H9 (cell line): Measurements from ENCODE around the gene ATP6V1B1. TPM values are rescaled to one million over a fixed set of nuclear protein-coding genes. Genes with fewer than 3 reads are reported as not detected.

Experiments used
- DNase-seq: peaks from one replicate; pipeline ENCODE4 v3.0.0-alpha.2; 2017
- H2AFZ ChIP-seq: one replicate; pipeline ENCODE4 v1.6.1; 2013; ENCODE audit warnings: mild to moderate bottlenecking, low read length, control low read depth, moderate library complexity
- H2AK5ac ChIP-seq: 2 replicates; pipeline ENCODE4 v1.6.1; 2013; ENCODE audit warnings: low read length, control low read depth, mixed read lengths; ENCODE audit not compliant: insufficient read length
- H2BK120ac ChIP-seq: one replicate; pipeline ENCODE4 v1.6.1; 2013; ENCODE audit warnings: low read depth, mild to moderate bottlenecking, low read length, control low read depth, inconsistent platforms; ENCODE audit not compliant: poor library complexity, severe bottlenecking
- H2BK12ac ChIP-seq: 2 replicates; pipeline ENCODE4 v1.6.1; 2013; ENCODE audit warnings: low read length, control low read depth, mixed read lengths, low read depth; ENCODE audit not compliant: insufficient read length
- H2BK15ac ChIP-seq: 2 replicates; pipeline ENCODE4 v1.6.1; 2013; ENCODE audit warnings: low read depth, low read length, control low read depth
- H2BK20ac ChIP-seq: one replicate; pipeline ENCODE4 v1.6.1; 2013; ENCODE audit warnings: low read depth, mild to moderate bottlenecking, low read length, control low read depth, inconsistent platforms; ENCODE audit not compliant: poor library complexity, severe bottlenecking
- H2BK5ac ChIP-seq: 2 replicates; pipeline ENCODE4 v1.6.1; 2013; ENCODE audit warnings: low read length, control low read depth, mixed read lengths; ENCODE audit not compliant: insufficient read length
- H3K14ac ChIP-seq: 2 replicates; pipeline ENCODE4 v1.6.1; 2013; ENCODE audit warnings: low read length, control low read depth; ENCODE audit not compliant: insufficient read depth
- H3K18ac ChIP-seq: 2 replicates; pipeline ENCODE4 v1.6.1; 2013; ENCODE audit warnings: low read depth, mild to moderate bottlenecking, mixed read lengths, low read length, control low read depth; ENCODE audit not compliant: insufficient read length
- H3K23ac ChIP-seq: 2 replicates; pipeline ENCODE4 v1.6.1; 2013; ENCODE audit warnings: low read length, control low read depth, mixed read lengths, low read depth; ENCODE audit not compliant: insufficient read length
- H3K23me2 ChIP-seq: 2 replicates; pipeline ENCODE4 v1.6.1; 2013; ENCODE audit warnings: low read depth, mild to moderate bottlenecking, mixed read lengths, low read length, control low read depth; ENCODE audit not compliant: insufficient read length, poor library complexity, severe bottlenecking
- H3K27ac ChIP-seq: 2 replicates; pipeline ENCODE4 v1.5.1; 2013; ENCODE audit warnings: low read length, control low read depth, mixed read lengths, low read depth; ENCODE audit not compliant: insufficient read length
- H3K27me3 ChIP-seq: 2 replicates; pipeline ENCODE4 v1.6.1; 2013; ENCODE audit warnings: low read length, control low read depth, inconsistent platforms; ENCODE audit not compliant: insufficient read depth
- H3K4ac ChIP-seq: 2 replicates; pipeline ENCODE4 v1.6.1; 2013; ENCODE audit warnings: low read depth, mild to moderate bottlenecking, control low read depth, inconsistent platforms, low read length, moderate library complexity
- H3K4me1 ChIP-seq: 2 replicates; pipeline ENCODE4 v1.6.1; 2013; ENCODE audit warnings: low read length, control low read depth, inconsistent platforms; ENCODE audit not compliant: insufficient read depth
- H3K4me2 ChIP-seq: 2 replicates; pipeline ENCODE4 v1.6.1; 2013; ENCODE audit warnings: low read length, control low read depth, mixed read lengths; ENCODE audit not compliant: insufficient read length, insufficient read depth
- H3K56ac ChIP-seq: 2 replicates; pipeline ENCODE4 v1.6.1; 2013; ENCODE audit warnings: low read depth, mild to moderate bottlenecking, mixed read lengths, low read length, control low read depth; ENCODE audit not compliant: insufficient read length
- H3K79me1 ChIP-seq: 2 replicates; pipeline ENCODE4 v1.6.1; 2013; ENCODE audit warnings: low read depth, mild to moderate bottlenecking, moderate library complexity, low read length, control low read depth, inconsistent platforms; ENCODE audit not compliant: insufficient read depth, poor library complexity, severe bottlenecking
- H3K79me2 ChIP-seq: 2 replicates; pipeline ENCODE4 v1.6.1; 2013; ENCODE audit warnings: low read length, control low read depth, inconsistent platforms; ENCODE audit not compliant: insufficient read depth
- H3K9ac ChIP-seq: 2 replicates; pipeline ENCODE4 v1.6.1; 2013; ENCODE audit warnings: low read length, control low read depth, mixed read lengths; ENCODE audit not compliant: insufficient read length; ENCODE audit errors: extremely low read depth
- H3K9me3 ChIP-seq: one replicate; pipeline ENCODE4 v1.6.1; 2013; ENCODE audit warnings: low read depth, low read length, inconsistent platforms; ENCODE audit not compliant: control insufficient read depth
- H3T11ph ChIP-seq: one replicate; pipeline ENCODE4 v1.6.1; 2013; ENCODE audit warnings: mild to moderate bottlenecking, low read length, control low read depth, inconsistent platforms
- H4K20me1 ChIP-seq: one replicate; pipeline ENCODE4 v1.6.1; 2013; ENCODE audit not compliant: control insufficient read depth, insufficient read length, insufficient read depth
- H4K5ac ChIP-seq: 2 replicates; pipeline ENCODE4 v1.6.1; 2013; ENCODE audit warnings: low read depth, mild to moderate bottlenecking, mixed read lengths, low read length, control low read depth; ENCODE audit not compliant: insufficient read length
- H4K8ac ChIP-seq: replicated peaks from 2 replicates; pipeline ENCODE4 v1.6.1; 2013; ENCODE audit warnings: low read length, control low read depth, mixed read lengths, low read depth; ENCODE audit not compliant: insufficient read length
- H4K91ac ChIP-seq: 2 replicates; pipeline ENCODE4 v1.6.1; 2013; ENCODE audit warnings: low read depth, mild to moderate bottlenecking, moderate library complexity, mixed read lengths, low read length, control low read depth; ENCODE audit not compliant: insufficient read length
- H3K27ac Mint-ChIP-seq, 3 experiments: 2 replicates in 2 of 3; 3 replicates in 1 of 3; pipeline ENCODE4 v1.8.0; 2020 to 2021; ENCODE audit warnings: mixed read lengths in 3 of 3, mild to moderate bottlenecking in 1 of 3, moderate library complexity in 1 of 3
- H3K27me3 Mint-ChIP-seq: 2 replicates; pipeline ENCODE4 v1.8.0; 2021; ENCODE audit warnings: low read depth, mild to moderate bottlenecking, moderate library complexity, mixed read lengths
- H3K36me3 Mint-ChIP-seq, 3 experiments: 2 replicates in 2 of 3; 3 replicates in 1 of 3; pipeline ENCODE4 v1.8.0; 2020 to 2021; ENCODE audit warnings: low read depth in 3 of 3, mixed read lengths in 3 of 3; ENCODE audit not compliant: insufficient read depth in 1 of 3
- H3K4me1 Mint-ChIP-seq, 2 experiments: 2 replicates each; pipeline ENCODE4 v1.8.0; 2020; ENCODE audit warnings: mixed read lengths in 2 of 2
- H3K4me3 Mint-ChIP-seq, 2 experiments: 2 replicates in 1 of 2; 3 replicates in 1 of 2; pipeline ENCODE4 v1.8.0; 2020 to 2021; ENCODE audit warnings: mild to moderate bottlenecking in 2 of 2, mixed read lengths in 2 of 2, moderate library complexity in 1 of 2
- H3K9me3 Mint-ChIP-seq, 2 experiments: 2 replicates in 1 of 2; 3 replicates in 1 of 2; pipeline ENCODE4 v1.8.0; 2020; ENCODE audit warnings: mild to moderate bottlenecking in 2 of 2, mixed read lengths in 2 of 2, moderate library complexity in 1 of 2
- CTCF ChIP-seq: fragments of 200-600 bp; sonication (generic); conservative IDR thresholded peaks from 3 replicates; pipeline ENCODE4 v1.8.0; 2021; ENCODE audit warnings: antibody characterized with exemption, mild to moderate bottlenecking
- WGBS: extraction: QIAGEN DNeasy Blood & Tissue Kit; methylation state at CpG from one replicate; pipeline ENCODE4 v1.1.7; 2013; ENCODE audit warnings: missing lambda C conversion rate, low lambda C conversion rate, mixed read lengths; ENCODE audit not compliant: insufficient read length; ENCODE audit errors: extremely low coverage; 5-methylcytosine and 5-hydroxymethylcytosine counted together
- total RNA-seq: library from RNA; stranded (reverse); gene quantifications from 2 replicates; pipeline ENCODE4 v1.2.1, GENCODE V29; 2021

Gene ATP6V1B1
- total RNA-seq, 1 experiment from 2014 or later: not detected

- Mint-ChIP-seq H3K27me3 (peaks cover 78% of the 10 kb centered on the region), H3K4me1 (no peaks in the 10 kb centered on the region), H3K9me3 (no peaks in the 10 kb centered on the region), H3K36me3 (no peaks in the 10 kb centered on the region), H3K4me3 (no peak overlapping the region), H3K27ac (no peak overlapping the region)
- no peak overlapping the region for H2BK12ac ChIP-seq
- no peak overlapping the region for H3K56ac ChIP-seq
- H3K79me1 ChIP-seq: no peaks in the 10 kb centered on the region
- H3K4me1 ChIP-seq: no peaks in the 10 kb centered on the region
- H4K20me1 ChIP-seq: peaks cover 3% of the 10 kb centered on the region
- H2BK120ac ChIP-seq: no peak overlapping the region
- H4K5ac ChIP-seq: no peak overlapping the region
- H3K23ac ChIP-seq: no peak overlapping the region
- no peak overlapping the region for H3K18ac ChIP-seq
- H2AFZ ChIP-seq: no peak overlapping the region
- no peaks in the 10 kb centered on the region for H3K9me3 ChIP-seq
- H4K91ac ChIP-seq: no peak overlapping the region
- no peaks in the 10 kb centered on the region for H3K79me2 ChIP-seq
- H3K23me2 ChIP-seq: no peaks in the 10 kb centered on the region
- no peak overlapping the region for H3K4me2 ChIP-seq
- no CpG with 5 or more reads among the region's 9 CpGs for WGBS
- no peak overlapping the region for H3T11ph ChIP-seq
- H3K27ac ChIP-seq: no peak overlapping the region
- no peak overlapping the region for H2BK20ac ChIP-seq
- H3K9ac ChIP-seq: no peak overlapping the region
- H3K14ac ChIP-seq: no peak overlapping the region
- H2AK5ac ChIP-seq: no peak overlapping the region
- peak; percentile 20 for DNase-seq
- H3K27me3 ChIP-seq: peaks cover 7% of the 10 kb centered on the region; the same call in 1 of the 2 replicates
- H4K8ac ChIP-seq: no peak overlapping the region
- TF ChIP-seq CTCF: no peak
- H2BK15ac ChIP-seq: no peak overlapping the region
- H2BK5ac ChIP-seq: no peak overlapping the region
- H3K4ac ChIP-seq: no peak overlapping the region
These were observed 23.6 kb downstream of the ATP6V1B1 start for GRCh38 chr2:70959271-70959761.
